HEK293 (cell line): ENCODE measurements around the gene DDRGK1.
A peak's percentile ranks its signal among the peaks of the same experiment; 100 is the strongest.

ENCODE experiments used
- GFI1B ChIP-seq: fragments of 450-650 bp; formaldehyde crosslinking; IDR thresholded peaks from 2 replicates; pipeline ENCODE4 v1.5.1; 2016; ENCODE audit warnings: missing biosample characterization, missing genetic modification characterization
- KLF8 ChIP-seq: fragments of 450-650 bp; formaldehyde crosslinking; IDR thresholded peaks from 2 replicates; pipeline ENCODE4 v1.5.1; 2016; ENCODE audit warnings: missing biosample characterization, missing genetic modification characterization
- KLF9 ChIP-seq: fragments of 450-650 bp; formaldehyde crosslinking; IDR thresholded peaks from 2 replicates; pipeline ENCODE4 v1.5.1; 2016; ENCODE audit warnings: missing biosample characterization, missing genetic modification characterization, low read depth
- OSR2 ChIP-seq: fragments of 450-650 bp; formaldehyde crosslinking; IDR thresholded peaks from 2 replicates; pipeline ENCODE4 v1.5.1; 2016; ENCODE audit warnings: missing biosample characterization, missing genetic modification characterization
- PRDM10 ChIP-seq: fragments of 450-650 bp; formaldehyde crosslinking; IDR thresholded peaks from 2 replicates; pipeline ENCODE4 v1.5.1; 2016; ENCODE audit warnings: missing biosample characterization, missing genetic modification characterization
- REPIN1 ChIP-seq: fragments of 450-650 bp; formaldehyde crosslinking; IDR thresholded peaks from 2 replicates; pipeline ENCODE4 v1.5.1; 2017; ENCODE audit warnings: missing biosample characterization, missing genetic modification characterization, low read depth
- SP3 ChIP-seq: fragments of 450-650 bp; formaldehyde crosslinking; IDR thresholded peaks from 2 replicates; pipeline ENCODE4 v1.5.1; 2016; ENCODE audit warnings: missing biosample characterization, missing genetic modification characterization
- TCF7L2 ChIP-seq: IDR thresholded peaks from 2 replicates; pipeline ENCODE4 v1.6.1; 2011; ENCODE audit warnings: low read depth, mild to moderate bottlenecking, inconsistent platforms, low read length, moderate library complexity, borderline replicate concordance
- ZBTB17 ChIP-seq: fragments of 450-650 bp; formaldehyde crosslinking; IDR thresholded peaks from 2 replicates; pipeline ENCODE4 v1.5.1; 2016; ENCODE audit warnings: missing biosample characterization, missing genetic modification characterization
- ZNF10 ChIP-seq: fragments of 450-650 bp; formaldehyde crosslinking; IDR thresholded peaks from 2 replicates; pipeline ENCODE4 v1.5.1; 2017; ENCODE audit warnings: missing biosample characterization, missing genetic modification characterization
- ZNF140 ChIP-seq: fragments of 450-650 bp; formaldehyde crosslinking; IDR thresholded peaks from 2 replicates; pipeline ENCODE4 v1.5.1; 2016; ENCODE audit warnings: missing biosample characterization, missing genetic modification characterization
- ZNF169 ChIP-seq: fragments of 450-650 bp; formaldehyde crosslinking; IDR thresholded peaks from 2 replicates; pipeline ENCODE4 v1.5.1; 2016; ENCODE audit warnings: missing biosample characterization, missing genetic modification characterization
- ZNF18 ChIP-seq: fragments of 450-650 bp; formaldehyde crosslinking; IDR thresholded peaks from 2 replicates; pipeline ENCODE4 v1.5.1; 2016; ENCODE audit warnings: missing biosample characterization, missing genetic modification characterization
- ZNF202 ChIP-seq: fragments of 450-650 bp; formaldehyde crosslinking; IDR thresholded peaks from 2 replicates; pipeline ENCODE4 v1.5.1; 2016; ENCODE audit warnings: missing biosample characterization, missing genetic modification characterization, borderline replicate concordance
- ZNF266 ChIP-seq: fragments of 450-650 bp; formaldehyde crosslinking; IDR thresholded peaks from 2 replicates; pipeline ENCODE4 v1.5.1; 2016; ENCODE audit warnings: missing biosample characterization, missing genetic modification characterization, low read depth
- ZNF37A ChIP-seq: fragments of 450-650 bp; IDR thresholded peaks from 2 replicates; pipeline ENCODE4 v1.5.1; 2018; ENCODE audit warnings: missing biosample characterization, missing genetic modification characterization
- ZNF394 ChIP-seq: fragments of 450-650 bp; formaldehyde crosslinking; IDR thresholded peaks from 2 replicates; pipeline ENCODE4 v1.5.1; 2016; ENCODE audit warnings: missing biosample characterization, missing genetic modification characterization, mild to moderate bottlenecking, moderate library complexity, borderline replicate concordance
- ZNF423 ChIP-seq: fragments of 450-650 bp; formaldehyde crosslinking; IDR thresholded peaks from 2 replicates; pipeline ENCODE4 v1.5.1; 2016; ENCODE audit warnings: missing biosample characterization, missing genetic modification characterization
- ZNF473 ChIP-seq: fragments of 450-650 bp; formaldehyde crosslinking; IDR thresholded peaks from 2 replicates; pipeline ENCODE4 v1.5.1; 2017; ENCODE audit warnings: missing biosample characterization, missing genetic modification characterization
- ZNF561 ChIP-seq: fragments of 450-650 bp; IDR thresholded peaks from 2 replicates; pipeline ENCODE4 v1.5.1; 2018; ENCODE audit warnings: missing biosample characterization, missing genetic modification characterization, borderline replicate concordance
- ZNF600 ChIP-seq: fragments of 450-650 bp; formaldehyde crosslinking; IDR thresholded peaks from 2 replicates; pipeline ENCODE4 v1.5.1; 2016; ENCODE audit warnings: missing biosample characterization, missing genetic modification characterization
- ZNF610 ChIP-seq: fragments of 450-650 bp; formaldehyde crosslinking; IDR thresholded peaks from 2 replicates; pipeline ENCODE4 v1.5.1; 2016; ENCODE audit warnings: missing biosample characterization, missing genetic modification characterization, borderline replicate concordance
- ZNF621 ChIP-seq: fragments of 450-650 bp; formaldehyde crosslinking; IDR thresholded peaks from 2 replicates; pipeline ENCODE4 v1.5.1; 2017; ENCODE audit warnings: missing biosample characterization, missing genetic modification characterization
- ZNF629 ChIP-seq: fragments of 450-650 bp; formaldehyde crosslinking; IDR thresholded peaks from 2 replicates; pipeline ENCODE4 v1.5.1; 2017; ENCODE audit warnings: missing biosample characterization, missing genetic modification characterization
- ZNF658 ChIP-seq: fragments of 450-650 bp; formaldehyde crosslinking; IDR thresholded peaks from 2 replicates; pipeline ENCODE4; 2016; ENCODE audit warnings: missing biosample characterization, missing genetic modification characterization
- ZSCAN16 ChIP-seq: fragments of 450-650 bp; formaldehyde crosslinking; IDR thresholded peaks from 2 replicates; pipeline ENCODE4 v1.5.1; 2016; ENCODE audit warnings: missing biosample characterization, missing genetic modification characterization
- TF ChIP-seq, protein P1 (sequence below): fragments of 450-650 bp; formaldehyde crosslinking; IDR thresholded peaks from 2 replicates; pipeline ENCODE4 v1.5.1; 2017; ENCODE audit warnings: missing biosample characterization, missing genetic modification characterization
- TF ChIP-seq, protein P2 (sequence below): fragments of 450-650 bp; formaldehyde crosslinking; IDR thresholded peaks from 2 replicates; pipeline ENCODE4 v1.5.1; 2016; ENCODE audit warnings: missing biosample characterization, missing genetic modification characterization
- TF ChIP-seq, protein P3 (sequence below): fragments of 450-650 bp; formaldehyde crosslinking; IDR thresholded peaks from 2 replicates; pipeline ENCODE4 v1.5.1; 2017; ENCODE audit warnings: missing biosample characterization, missing genetic modification characterization
- TF ChIP-seq, protein P4 (sequence below): fragments of 450-650 bp; formaldehyde crosslinking; optimal IDR thresholded peaks from 2 replicates; pipeline ENCODE3; 2016; ENCODE audit warnings: missing biosample characterization, mild to moderate bottlenecking, missing genetic modification characterization

The DDRGK1 gene

DNA sequence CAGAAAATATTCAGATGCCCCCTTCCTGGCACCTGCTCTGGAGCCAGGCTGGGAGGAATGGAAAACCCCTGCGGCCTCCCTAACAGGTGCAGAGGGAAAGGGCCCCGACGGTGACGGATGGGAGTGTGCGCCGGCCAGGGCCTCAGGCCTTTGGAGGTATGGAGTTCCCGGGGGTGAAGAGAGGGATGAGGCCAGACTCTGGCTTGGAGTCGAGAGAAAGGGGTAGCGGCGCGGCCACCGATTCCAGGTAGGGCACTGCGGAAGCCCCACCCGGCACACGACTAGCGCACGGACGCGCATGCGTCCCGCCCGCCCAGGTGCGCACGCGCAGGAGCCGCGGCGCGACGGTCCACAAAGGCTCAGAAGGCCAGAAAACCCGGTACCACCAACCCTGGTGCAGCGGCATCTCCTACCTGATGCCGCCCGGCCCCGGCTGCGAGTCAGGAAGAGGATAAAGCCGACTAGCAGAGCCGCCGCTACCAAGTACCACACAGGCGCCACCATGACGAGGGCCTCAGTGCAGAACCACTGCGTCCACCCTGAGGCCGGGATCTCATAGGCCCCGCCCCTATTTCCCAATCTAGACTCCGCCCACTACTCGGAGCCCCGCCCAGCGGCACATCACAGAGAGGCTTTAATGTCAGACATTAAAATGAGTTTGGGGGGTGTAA lies at the start of gene DDRGK1 (continued):
- TF ChIP-seq ZNF202 (tag by site-specific recombination) (no peak), ZNF561 (tag by site-specific recombination) (peak; percentile 58; the same call in 1 of the 2 replicates), ZNF423 (no peak), PRDM10 (tag by site-specific recombination) (peak; percentile 50; the same call in 1 of the 2 replicates), ZNF169 (tag by site-specific recombination) (no peak), ZNF140 (no peak), ZNF10 (tag by site-specific recombination) (no peak), ZNF629 (peak; percentile 41; the same call in 1 of the 2 replicates), SP3 (peak; percentile 92), OSR2 (tag by site-specific recombination) (peak; percentile 32; the same call in 1 of the 2 replicates), ZNF600 (tag by site-specific recombination) (peak; percentile 94), ZNF37A (no peak), ZBTB17 (tag by site-specific recombination) (no peak), ZNF394 (tag by site-specific recombination) (peak; percentile 42; the same call in 1 of the 2 replicates), ZNF621 (tag by site-specific recombination) (no peak), ZNF658 (tag by site-specific recombination) (no peak), ZNF266 (tag by site-specific recombination) (no peak), ZNF473 (tag by site-specific recombination) (no peak), ZNF18 (no peak), ZSCAN16 (tag by site-specific recombination) (no peak), KLF8 (tag by site-specific recombination) (peak; percentile 72), REPIN1 (tag by site-specific recombination) (no peak; the same call in 1 of the 2 replicates), TCF7L2 (peak; percentile 61; the same call in 1 of the 2 replicates), KLF9 (tag by site-specific recombination) (peak; percentile 48), ZNF610 (0 out of 2 replicates have a peak, but pooled peaks have one; percentile 36), GFI1B (tag by site-specific recombination) (no peak)
- TF ChIP-seq, protein P1, sequence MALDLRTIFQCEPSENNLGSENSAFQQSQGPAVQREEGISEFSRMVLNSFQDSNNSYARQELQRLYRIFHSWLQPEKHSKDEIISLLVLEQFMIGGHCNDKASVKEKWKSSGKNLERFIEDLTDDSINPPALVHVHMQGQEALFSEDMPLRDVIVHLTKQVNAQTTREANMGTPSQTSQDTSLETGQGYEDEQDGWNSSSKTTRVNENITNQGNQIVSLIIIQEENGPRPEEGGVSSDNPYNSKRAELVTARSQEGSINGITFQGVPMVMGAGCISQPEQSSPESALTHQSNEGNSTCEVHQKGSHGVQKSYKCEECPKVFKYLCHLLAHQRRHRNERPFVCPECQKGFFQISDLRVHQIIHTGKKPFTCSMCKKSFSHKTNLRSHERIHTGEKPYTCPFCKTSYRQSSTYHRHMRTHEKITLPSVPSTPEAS (tag by site-specific recombination) = no peak
- TF ChIP-seq, protein P2, sequence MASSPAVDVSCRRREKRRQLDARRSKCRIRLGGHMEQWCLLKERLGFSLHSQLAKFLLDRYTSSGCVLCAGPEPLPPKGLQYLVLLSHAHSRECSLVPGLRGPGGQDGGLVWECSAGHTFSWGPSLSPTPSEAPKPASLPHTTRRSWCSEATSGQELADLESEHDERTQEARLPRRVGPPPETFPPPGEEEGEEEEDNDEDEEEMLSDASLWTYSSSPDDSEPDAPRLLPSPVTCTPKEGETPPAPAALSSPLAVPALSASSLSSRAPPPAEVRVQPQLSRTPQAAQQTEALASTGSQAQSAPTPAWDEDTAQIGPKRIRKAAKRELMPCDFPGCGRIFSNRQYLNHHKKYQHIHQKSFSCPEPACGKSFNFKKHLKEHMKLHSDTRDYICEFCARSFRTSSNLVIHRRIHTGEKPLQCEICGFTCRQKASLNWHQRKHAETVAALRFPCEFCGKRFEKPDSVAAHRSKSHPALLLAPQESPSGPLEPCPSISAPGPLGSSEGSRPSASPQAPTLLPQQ (tag by site-specific recombination) = peak; percentile 31; the same call in 1 of the 2 replicates
- TF ChIP-seq, protein P3, sequence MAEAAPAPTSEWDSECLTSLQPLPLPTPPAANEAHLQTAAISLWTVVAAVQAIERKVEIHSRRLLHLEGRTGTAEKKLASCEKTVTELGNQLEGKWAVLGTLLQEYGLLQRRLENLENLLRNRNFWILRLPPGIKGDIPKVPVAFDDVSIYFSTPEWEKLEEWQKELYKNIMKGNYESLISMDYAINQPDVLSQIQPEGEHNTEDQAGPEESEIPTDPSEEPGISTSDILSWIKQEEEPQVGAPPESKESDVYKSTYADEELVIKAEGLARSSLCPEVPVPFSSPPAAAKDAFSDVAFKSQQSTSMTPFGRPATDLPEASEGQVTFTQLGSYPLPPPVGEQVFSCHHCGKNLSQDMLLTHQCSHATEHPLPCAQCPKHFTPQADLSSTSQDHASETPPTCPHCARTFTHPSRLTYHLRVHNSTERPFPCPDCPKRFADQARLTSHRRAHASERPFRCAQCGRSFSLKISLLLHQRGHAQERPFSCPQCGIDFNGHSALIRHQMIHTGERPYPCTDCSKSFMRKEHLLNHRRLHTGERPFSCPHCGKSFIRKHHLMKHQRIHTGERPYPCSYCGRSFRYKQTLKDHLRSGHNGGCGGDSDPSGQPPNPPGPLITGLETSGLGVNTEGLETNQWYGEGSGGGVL (tag by site-specific recombination) = 0 out of 2 replicates have a peak, but pooled peaks have one; percentile 0
- TF ChIP-seq, protein P4, sequence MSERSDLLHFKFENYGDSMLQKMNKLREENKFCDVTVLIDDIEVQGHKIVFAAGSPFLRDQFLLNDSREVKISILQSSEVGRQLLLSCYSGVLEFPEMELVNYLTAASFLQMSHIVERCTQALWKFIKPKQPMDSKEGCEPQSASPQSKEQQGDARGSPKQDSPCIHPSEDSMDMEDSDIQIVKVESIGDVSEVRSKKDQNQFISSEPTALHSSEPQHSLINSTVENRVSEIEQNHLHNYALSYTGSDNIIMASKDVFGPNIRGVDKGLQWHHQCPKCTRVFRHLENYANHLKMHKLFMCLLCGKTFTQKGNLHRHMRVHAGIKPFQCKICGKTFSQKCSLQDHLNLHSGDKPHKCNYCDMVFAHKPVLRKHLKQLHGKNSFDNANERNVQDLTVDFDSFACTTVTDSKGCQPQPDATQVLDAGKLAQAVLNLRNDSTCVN (tag by site-specific recombination) = peak; percentile 88
